ENCODE measurements around the gene VCL.
"Not testable (repeated sequence)": the region's sequence is repeated elsewhere in the genome, so short reads cannot be mapped to it uniquely, and the experiment has no call there.

The VCL gene

DNA sequence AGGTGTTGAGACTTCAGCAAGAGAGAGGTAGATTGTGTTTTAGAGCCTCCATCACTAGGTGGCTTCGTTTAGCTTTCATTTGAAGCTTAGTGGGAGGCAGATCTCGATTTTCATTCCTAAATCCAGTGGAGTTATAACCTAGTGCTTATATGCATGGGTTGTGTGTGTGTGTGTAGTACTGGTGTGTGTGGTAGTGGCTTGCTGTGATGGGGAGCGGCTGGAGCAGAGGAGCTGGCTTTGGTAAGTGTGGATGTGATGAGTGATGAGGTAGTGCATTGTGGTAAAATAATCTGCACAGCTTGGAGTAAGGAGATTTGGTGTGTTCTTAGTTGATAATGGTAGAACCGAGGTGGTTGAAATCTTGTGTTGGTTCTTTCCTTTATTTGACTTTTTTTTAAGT is 109.5 kb downstream of the VCL start:
- DNase-seq (ENCODE audit: low read depth in 2 of 2): no peak

DNA sequence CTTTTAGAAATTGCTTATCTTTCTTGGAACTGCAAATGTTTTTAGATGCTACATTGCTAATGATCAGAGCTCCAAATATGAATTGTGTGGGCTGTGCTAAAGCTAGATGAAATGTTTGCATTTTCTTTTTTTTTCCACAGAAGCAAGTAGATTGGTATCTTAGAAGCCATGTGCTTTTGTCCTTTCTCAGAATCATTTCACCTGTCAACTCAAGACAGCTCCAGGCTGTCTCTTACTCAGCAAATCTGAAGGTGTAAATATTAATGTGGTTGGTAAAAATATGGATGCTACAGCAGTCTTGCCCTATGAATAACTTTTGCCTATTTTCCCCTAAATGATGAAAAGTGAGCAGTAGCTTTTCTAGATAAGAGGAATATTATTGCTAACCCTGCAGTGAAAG is 111.5 kb downstream of the VCL start:
- DNase-seq (ENCODE audit: low read depth in 2 of 2): no peak

DNA sequence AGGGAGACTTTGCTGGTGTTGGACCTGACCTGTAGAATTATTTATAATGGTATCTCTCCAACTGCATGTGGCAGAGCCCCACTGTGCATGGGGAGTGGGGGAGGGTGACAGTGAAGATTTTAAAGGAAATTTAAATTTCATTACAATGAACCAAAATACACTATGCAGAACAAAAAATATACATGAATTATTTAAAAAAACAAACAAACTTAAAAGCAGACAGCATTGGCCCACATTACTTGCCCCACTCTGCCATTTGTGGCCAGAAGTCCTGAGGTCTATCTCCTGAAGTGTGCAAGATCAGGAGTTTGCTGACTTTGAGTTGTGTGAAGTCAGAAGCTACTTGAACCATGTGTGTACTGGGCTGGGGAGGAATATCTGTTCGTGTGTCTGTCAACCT is 112.2 kb downstream of the VCL start:
- no peak for DNase-seq (ENCODE audit: low read depth in 2 of 2)

- no peak for DNase-seq (ENCODE audit: low read depth in 2 of 2)
These were observed 113.9 kb downstream of the VCL start for GRCh38 chr10:74111799-74112198.

- no peak for DNase-seq (ENCODE audit: low read depth in 2 of 2)
These were observed 115.6 kb downstream of the VCL start for GRCh38 chr10:74113546-74113945.

GRCh38 chr10:74114041-74114448 is 116.1 kb downstream of the VCL start:
- DNase-seq (ENCODE audit: low read depth in 2 of 2): no peak

- no peak for DNase-seq (ENCODE audit: low read depth in 2 of 2)
These were observed 119.8 kb downstream of the VCL start for GRCh38 chr10:74117738-74118137.

GRCh38 chr10:74118804-74119203 is 120.9 kb downstream of the VCL start:
- DNase-seq (ENCODE audit: low read depth in 2 of 2): no peak

- DNase-seq (ENCODE audit: low read depth in 2 of 2): no peak
These were observed 123.0 kb downstream of the VCL start for GRCh38 chr10:74120911-74121310.

GRCh38 chr10:74121368-74121767 is 123.5 kb downstream of the VCL start:
- DNase-seq (ENCODE audit: low read depth in 2 of 2): no peak

- no peak for DNase-seq (ENCODE audit: low read depth in 2 of 2)
These were observed 124.1 kb downstream of the VCL start for GRCh38 chr10:74122060-74122459.

DNA sequence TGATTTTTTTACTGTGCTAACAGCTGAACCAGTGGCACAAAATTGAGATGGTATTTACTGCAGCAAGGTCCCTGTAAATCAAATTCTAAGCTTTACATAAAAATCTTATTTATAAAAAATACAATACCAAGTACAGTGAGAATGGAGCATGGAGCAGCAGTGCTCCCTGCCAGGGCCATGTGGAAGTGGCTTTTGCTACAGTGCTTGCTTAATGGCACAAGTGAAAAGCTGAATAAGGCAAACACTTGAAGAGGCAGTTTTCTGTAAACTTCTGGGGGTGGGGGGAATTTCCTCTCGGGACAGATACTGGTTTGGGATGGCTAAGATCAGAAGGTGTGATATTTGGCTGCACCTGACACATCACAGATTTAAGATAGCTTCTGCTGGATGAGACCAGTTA is 125.2 kb downstream of the VCL start:
- no peak for DNase-seq (ENCODE audit: low read depth in 2 of 2)

- DNase-seq (ENCODE audit: low read depth in 2 of 2): no peak
These were observed 136.3 kb downstream of the VCL start for GRCh38 chr10:74133923-74134820.

DNA sequence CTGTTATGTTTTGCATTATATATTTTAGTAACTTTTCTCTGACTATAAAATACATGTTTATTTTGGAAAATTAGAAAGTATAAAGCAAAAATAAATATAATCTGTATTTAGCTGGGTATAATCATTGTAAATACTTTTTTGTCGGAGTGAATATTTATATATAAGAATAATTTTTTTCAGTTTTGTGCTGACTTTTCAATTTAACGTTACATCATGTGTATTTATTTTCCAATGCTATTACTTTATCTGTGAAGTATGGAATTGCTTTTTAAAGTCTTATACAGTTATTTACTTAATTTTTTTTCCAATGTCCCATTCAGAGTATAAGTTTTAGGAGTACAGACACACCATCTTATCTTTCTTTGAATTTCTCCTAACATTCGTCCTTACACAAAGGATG is 137.5 kb downstream of the VCL start:
- no peak for DNase-seq (ENCODE audit: low read depth in 2 of 2)

DNA sequence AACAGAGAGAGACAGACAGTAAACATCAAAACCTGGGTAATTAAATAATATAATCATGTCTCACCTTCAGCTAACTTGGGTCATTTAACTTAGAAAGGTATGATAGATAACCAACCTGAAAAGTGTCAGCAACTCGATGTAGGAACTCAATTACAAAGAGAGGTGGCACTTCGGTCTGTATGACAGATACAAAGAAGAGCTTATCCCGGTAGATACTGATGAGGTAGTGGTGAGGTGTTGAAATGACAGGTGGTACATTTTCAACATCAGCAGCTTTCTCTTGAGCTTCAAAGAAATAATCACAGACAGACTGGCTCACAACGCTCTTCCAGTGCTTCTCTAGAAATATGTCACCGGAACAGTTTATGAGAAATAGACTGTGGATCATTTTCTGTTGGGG is 140.1 kb downstream of the VCL start:
- DNase-seq (ENCODE audit: low read depth in 2 of 2): no peak

DNA sequence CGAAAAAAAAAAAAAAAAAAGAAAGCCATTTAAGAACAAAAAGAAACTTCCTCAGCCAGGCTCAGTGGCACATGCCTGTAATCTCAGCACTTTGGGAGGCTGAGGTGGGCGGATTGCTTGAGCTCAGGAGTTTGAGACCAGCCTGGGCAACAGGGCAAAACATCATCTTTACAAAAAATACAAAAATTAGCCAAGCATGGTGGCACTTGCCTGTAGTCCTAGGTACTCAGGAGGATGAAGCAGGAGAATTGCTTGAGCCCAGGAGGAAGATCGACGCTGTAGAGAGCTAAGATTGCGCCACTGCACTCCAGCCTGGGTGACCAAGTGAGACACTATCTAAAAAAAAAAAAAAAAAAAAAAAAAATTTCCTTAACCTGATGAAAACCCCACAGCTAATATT is 140.7 kb downstream of the VCL start:
- DNase-seq (ENCODE audit: low read depth in 2 of 2): not testable (repeated sequence)

- no peak for DNase-seq (ENCODE audit: low read depth in 2 of 2)
These were observed 142.1 kb downstream of the VCL start for GRCh38 chr10:74139981-74140380.

GRCh38 chr10:74140553-74140952 is 142.6 kb downstream of the VCL start:
- no peak for DNase-seq (ENCODE audit: low read depth in 2 of 2)

DNA sequence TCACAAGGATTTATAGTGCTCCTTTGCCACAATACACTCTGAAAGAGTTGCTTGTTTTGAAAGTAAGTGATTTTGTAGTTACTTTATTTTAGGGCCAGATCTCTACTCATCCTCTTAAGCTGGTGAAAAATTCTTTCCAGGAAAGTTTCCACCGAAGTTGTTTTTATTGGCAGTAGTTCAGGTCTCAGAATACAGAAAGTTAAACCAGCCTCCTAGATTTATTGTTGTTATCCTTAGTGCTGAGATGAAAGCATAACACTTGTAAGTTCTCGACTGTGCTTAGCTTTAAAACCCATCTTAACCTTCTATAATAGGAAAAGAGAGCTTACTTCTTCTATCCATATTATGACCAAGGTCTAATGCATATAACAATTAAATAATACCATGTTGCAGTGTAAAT is 147.2 kb downstream of the VCL start:
- no peak for DNase-seq (ENCODE audit: low read depth in 2 of 2)

- not testable (repeated sequence) for DNase-seq (ENCODE audit: low read depth in 2 of 2)
These were observed 149.1 kb downstream of the VCL start for GRCh38 chr10:74146980-74147379.

GRCh38 chr10:74150204-74150989 is 152.5 kb downstream of the VCL start, which contains the start of gene AP3M1:
AP3M1 (minus strand) TSS chr10:74150828; CDS start chr10:74138379, 12,449 bp downstream.
- DNase-seq (ENCODE audit: low read depth in 2 of 2): peak; percentile 76 to 77

DNA sequence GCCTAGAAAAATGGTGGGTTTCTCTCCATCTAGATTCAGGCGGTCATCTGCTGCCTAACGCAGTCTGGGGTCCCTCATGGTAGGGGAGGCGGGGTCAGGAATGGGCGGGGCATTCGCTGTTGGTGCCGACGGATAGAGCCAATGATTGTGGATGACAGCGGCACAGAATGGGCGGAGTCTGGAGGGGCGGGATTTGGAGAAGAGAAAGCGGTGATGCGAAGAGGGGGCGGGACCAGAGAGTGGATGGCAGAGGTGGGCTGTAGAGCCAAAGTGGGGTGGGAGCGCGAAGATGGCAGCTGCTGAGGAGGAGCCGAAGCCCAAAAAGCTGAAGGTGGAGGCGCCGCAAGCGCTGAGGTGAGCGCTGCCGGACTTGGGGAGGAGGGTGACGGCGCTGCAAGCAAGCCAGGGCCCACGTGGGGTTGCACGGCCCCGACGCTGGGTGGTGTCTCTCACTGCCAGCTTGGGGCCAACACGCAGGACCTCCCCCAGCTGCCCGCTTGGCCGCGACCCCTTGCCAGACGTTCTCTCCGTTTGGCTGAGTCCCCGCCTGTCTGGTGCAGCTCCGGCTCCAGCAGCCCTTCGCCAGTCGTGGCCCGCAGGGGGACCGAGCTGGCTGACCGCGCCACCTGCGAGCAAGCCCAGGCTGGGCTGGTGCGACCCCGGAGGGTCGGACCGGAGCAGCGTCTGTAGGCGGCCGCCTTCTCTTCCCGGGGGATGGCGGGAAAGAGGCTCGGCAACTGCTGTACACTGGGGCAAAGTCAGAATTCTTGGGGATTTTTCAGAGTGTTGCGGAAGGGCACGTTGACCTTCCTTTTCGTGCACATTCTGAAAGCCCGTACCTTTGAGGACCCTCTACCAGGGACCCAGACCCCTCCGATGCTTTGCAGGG is 153.3 kb downstream of the VCL start, which contains the start of gene ADK:
Gene ADK, plus strand, starts transcription at position 232 of the 889 bp plus-strand sequence. Its CDS starts 58 bp downstream, at position 290.
- peak; percentile 99 to 100 for DNase-seq (ENCODE audit: low read depth in 2 of 2)
